H1 (cell line): ENCODE data around the gene CPNE5. TPM values are rescaled to one million over a fixed set of nuclear protein-coding genes. Genes with fewer than 3 reads are reported as not detected.

Experiments
- BCL11A ChIP-seq, 2 experiments: IDR thresholded peaks; one replicate each; pipeline ENCODE4 v1.6.1; 2011; ENCODE audit warnings: low read depth in 2 of 2, low read length in 2 of 2, mild to moderate bottlenecking in 2 of 2
- HDAC6 ChIP-seq: IDR thresholded peaks from one replicate; pipeline ENCODE4 v1.7.1; 2012; ENCODE audit warnings: low read depth, mild to moderate bottlenecking, inconsistent platforms, low read length, moderate library complexity
- SIRT6 ChIP-seq: IDR thresholded peaks from one replicate; pipeline ENCODE4 v1.7.1; 2012; ENCODE audit warnings: low read length, inconsistent platforms
- TAF1 ChIP-seq: IDR thresholded peaks from 2 replicates; pipeline ENCODE4 v1.6.1; 2011; ENCODE audit warnings: mild to moderate bottlenecking, low read depth, low read length
- USF2 ChIP-seq: IDR thresholded peaks from 2 replicates; pipeline ENCODE4 v1.6.1; 2011; ENCODE audit warnings: low read length, improper control_type of control experiment
- polyA plus RNA-seq, 7 experiments: library from polyadenylated mRNA; depleted of rRNA in 3 of 7; stranded (reverse) in 5 of 7; unstranded in 2 of 7; fragments of >200 nt in 5 of 7; fragments of 200-250 nt in 2 of 7; gene quantifications; 1 replicate in 5 of 7; 2 replicates in 1 of 7; 4 replicates in 1 of 7; pipeline versions ENCODE4 v1.2.1 to v1.2.3, GENCODE V29; 2011 to 2013; ENCODE audit warnings: missing spikeins in 2 of 7, mixed read lengths in 2 of 7
- total RNA-seq: library from RNA; stranded (reverse); fragmentation: NEBNext Ultra II Directional; extraction: Animal tissue kit (Norgen Biotek cat#: 25700); gene quantifications from 2 replicates; pipeline ENCODE4 v1.2.1, GENCODE V29; 2021

CPNE5 gene
- total and polyA plus RNA-seq, 2 of the 8 experiments (the other 6 are each of a cell fraction or from before 2014, with no cell fraction given) = 0.88 to 1.8 TPM

DNA sequence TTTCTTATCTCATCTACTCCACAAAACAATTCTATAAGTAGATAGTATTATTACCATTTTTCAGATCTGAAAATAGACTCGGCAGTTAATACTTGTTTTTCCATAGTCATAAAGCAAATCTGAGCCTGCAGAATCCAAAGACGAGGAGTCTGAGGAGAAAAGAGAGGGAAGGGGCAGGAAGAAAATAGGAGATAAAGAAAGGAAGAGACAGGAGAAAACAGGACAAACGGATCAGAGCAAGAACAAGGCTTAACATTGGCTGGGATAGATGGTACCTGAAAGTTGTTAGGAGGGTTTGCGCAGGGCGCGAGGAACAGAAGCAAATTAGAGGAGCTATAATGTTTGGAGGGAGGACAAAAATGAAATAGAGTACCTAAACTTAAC lies 36.0 kb upstream of the CPNE5 start (continued):
- TF ChIP-seq HDAC6 = no peak
- TF ChIP-seq SIRT6 = no peak
- no peak for TF ChIP-seq BCL11A (IDR thresholded peaks at IDR 0.05; ENCODE audit: low read depth in 2 of 2, low read length in 2 of 2)
- TF ChIP-seq TAF1 = no peak
- no peak for TF ChIP-seq USF2
- TF ChIP-seq, all 59 proteins: peak for 0
